ENCODE measurements around the gene OSBPL5. TPM values are rescaled to one million over a fixed set of nuclear protein-coding genes. Genes with fewer than 3 reads are reported as not detected.

Gene OSBPL5
- total RNA-seq, 1 donor from 2014 or later: 55.2 TPM

- Mint-ChIP-seq H3K4me3 (ENCODE audit: unreplicated experiment) (no peak overlapping the region), H3K27me3 (ENCODE audit: unreplicated experiment) (peaks cover 9% of the 10 kb centered on the region), H3K9me3 (ENCODE audit: unreplicated experiment) (no peaks in the 10 kb centered on the region), H3K36me3 (ENCODE audit: low read depth, unreplicated experiment) (peaks cover 30% of the 10 kb centered on the region), H3K27ac (ENCODE audit: unreplicated experiment) (no peak overlapping the region), H3K4me1 (ENCODE audit: unreplicated experiment) (peaks cover 3% of the 10 kb centered on the region)
- DNase-seq (ENCODE audit: low spot score): no peak
- no peak for TF ChIP-seq CTCF (IDR thresholded peaks at IDR 0.05; ENCODE audit: unreplicated experiment)
Observed at GRCh38 chr11:3121931-3122774, 43.0 kb downstream of the OSBPL5 start.

- Mint-ChIP-seq H3K27ac (ENCODE audit: unreplicated experiment) (no peak overlapping the region), H3K4me3 (ENCODE audit: unreplicated experiment) (peak overlapping the region; percentile 70), H3K9me3 (ENCODE audit: unreplicated experiment) (no peaks in the 10 kb centered on the region), H3K27me3 (ENCODE audit: unreplicated experiment) (peaks cover 9% of the 10 kb centered on the region), H3K4me1 (ENCODE audit: unreplicated experiment) (peaks cover 3% of the 10 kb centered on the region), H3K36me3 (ENCODE audit: low read depth, unreplicated experiment) (peaks cover 31% of the 10 kb centered on the region)
- no peak for TF ChIP-seq CTCF (IDR thresholded peaks at IDR 0.05; ENCODE audit: unreplicated experiment)
- DNase-seq (ENCODE audit: low spot score): no peak
Observed at GRCh38 chr11:3121416-3121815, 43.7 kb downstream of the OSBPL5 start.

- Mint-ChIP-seq H3K4me3 (ENCODE audit: unreplicated experiment) (peak overlapping the region; percentile 62), H3K36me3 (ENCODE audit: low read depth, unreplicated experiment) (peaks cover 37% of the 10 kb centered on the region), H3K27me3 (ENCODE audit: unreplicated experiment) (peaks cover 6% of the 10 kb centered on the region), H3K4me1 (ENCODE audit: unreplicated experiment) (no peaks in the 10 kb centered on the region), H3K9me3 (ENCODE audit: unreplicated experiment) (no peaks in the 10 kb centered on the region), H3K27ac (ENCODE audit: unreplicated experiment) (no peak overlapping the region)
- TF ChIP-seq CTCF (IDR thresholded peaks at IDR 0.05; ENCODE audit: unreplicated experiment): no peak
- DNase-seq (ENCODE audit: low spot score): no peak
Observed at GRCh38 chr11:3120071-3120792, 44.9 kb downstream of the OSBPL5 start.

GRCh38 chr11:3119141-3119821, 45.8 kb downstream of the OSBPL5 start:
- DNase-seq (ENCODE audit: low spot score): no peak
- Mint-ChIP-seq H3K27ac (ENCODE audit: unreplicated experiment) (no peak overlapping the region), H3K9me3 (ENCODE audit: unreplicated experiment) (peaks cover under 1% of the 10 kb centered on the region), H3K27me3 (ENCODE audit: unreplicated experiment) (peaks cover 5% of the 10 kb centered on the region), H3K36me3 (ENCODE audit: low read depth, unreplicated experiment) (peaks cover 40% of the 10 kb centered on the region), H3K4me1 (ENCODE audit: unreplicated experiment) (no peaks in the 10 kb centered on the region), H3K4me3 (ENCODE audit: unreplicated experiment) (no peak overlapping the region)
- no peak for TF ChIP-seq CTCF (IDR thresholded peaks at IDR 0.05; ENCODE audit: unreplicated experiment)

All from endothelial cell (in vitro differentiated cells).